ENCODE results near the gene GARS1.

DNA sequence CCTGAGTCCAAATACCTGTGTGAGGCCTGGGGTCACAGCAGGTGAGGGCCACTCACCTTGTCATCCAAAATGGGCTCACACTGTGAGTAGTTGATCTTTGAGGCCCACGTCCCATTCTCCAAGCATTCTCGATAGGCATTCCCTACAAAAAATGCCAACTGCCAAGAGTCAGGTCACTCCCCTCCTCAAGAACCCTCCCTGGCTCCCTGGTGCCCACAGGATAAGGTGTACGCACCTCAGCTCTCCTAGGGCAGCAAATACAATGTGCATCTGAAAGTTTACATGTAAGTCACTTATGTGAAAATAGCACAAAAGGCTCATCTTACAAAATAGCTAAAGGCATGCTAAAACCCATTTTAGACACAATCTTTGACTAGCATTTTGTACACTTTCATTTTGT lies 72.5 kb downstream of the GARS1 start:
- TF ChIP-seq, protein P1, sequence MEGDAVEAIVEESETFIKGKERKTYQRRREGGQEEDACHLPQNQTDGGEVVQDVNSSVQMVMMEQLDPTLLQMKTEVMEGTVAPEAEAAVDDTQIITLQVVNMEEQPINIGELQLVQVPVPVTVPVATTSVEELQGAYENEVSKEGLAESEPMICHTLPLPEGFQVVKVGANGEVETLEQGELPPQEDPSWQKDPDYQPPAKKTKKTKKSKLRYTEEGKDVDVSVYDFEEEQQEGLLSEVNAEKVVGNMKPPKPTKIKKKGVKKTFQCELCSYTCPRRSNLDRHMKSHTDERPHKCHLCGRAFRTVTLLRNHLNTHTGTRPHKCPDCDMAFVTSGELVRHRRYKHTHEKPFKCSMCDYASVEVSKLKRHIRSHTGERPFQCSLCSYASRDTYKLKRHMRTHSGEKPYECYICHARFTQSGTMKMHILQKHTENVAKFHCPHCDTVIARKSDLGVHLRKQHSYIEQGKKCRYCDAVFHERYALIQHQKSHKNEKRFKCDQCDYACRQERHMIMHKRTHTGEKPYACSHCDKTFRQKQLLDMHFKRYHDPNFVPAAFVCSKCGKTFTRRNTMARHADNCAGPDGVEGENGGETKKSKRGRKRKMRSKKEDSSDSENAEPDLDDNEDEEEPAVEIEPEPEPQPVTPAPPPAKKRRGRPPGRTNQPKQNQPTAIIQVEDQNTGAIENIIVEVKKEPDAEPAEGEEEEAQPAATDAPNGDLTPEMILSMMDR (conservative IDR thresholded peaks at IDR 0.05; ENCODE audit: low read length), result no peak
- TF ChIP-seq EZH2phosphoT487 (IDR thresholded peaks at IDR 0.05; ENCODE audit: borderline replicate concordance), result no peak
